ENCODE measurements around the gene BTNL9.

DNA sequence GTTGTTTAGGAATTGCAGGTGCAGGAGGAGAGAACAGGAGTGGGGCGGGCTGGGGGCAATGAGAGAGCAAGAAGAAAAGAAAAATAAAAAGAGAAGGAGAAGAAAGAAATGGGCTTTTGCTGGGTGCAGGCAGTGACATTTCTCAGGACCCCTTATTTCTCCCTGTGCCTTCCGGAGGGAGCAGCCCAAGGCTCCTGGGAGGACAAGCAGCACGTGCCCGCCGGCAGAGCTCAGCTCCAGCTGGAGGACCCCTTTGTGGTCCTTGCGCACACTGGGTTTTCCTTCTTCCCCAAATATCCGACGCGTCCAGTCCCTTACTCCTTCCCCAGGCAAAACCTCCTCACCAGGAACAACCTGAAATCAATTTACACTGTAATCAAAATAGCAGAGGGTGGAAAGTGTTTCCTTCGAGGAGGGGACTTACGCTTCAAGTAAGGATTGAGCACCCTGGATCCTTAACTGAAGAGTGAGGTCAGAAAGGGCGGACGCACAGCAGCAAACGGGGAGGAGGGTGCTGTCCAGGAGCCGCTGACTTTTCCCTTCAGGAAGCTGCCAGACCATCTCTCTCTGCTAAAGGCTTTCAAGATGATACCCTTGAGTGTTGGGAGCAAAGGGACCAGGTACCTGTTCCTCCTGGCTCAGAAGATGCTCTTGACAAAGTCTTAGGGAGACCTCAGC lies 2.1 kb downstream of the BTNL9 start:
- TF ChIP-seq MYC (IDR thresholded peaks at IDR 0.05; ENCODE audit: low read depth, low read length), result no peak
- TF ChIP-seq POLR2A (IDR thresholded peaks at IDR 0.05; ENCODE audit: extremely low read depth, insufficient read length), result no peak

Measured in NB4 (cell line).